Astrocyte of the cerebellum (primary cell): ENCODE data around the gene NLRC3.

Experiments
- DNase-seq: peaks from one replicate; pipeline ENCODE4 v3.0.0-alpha.2; 2011; ENCODE audit warnings: low read depth
- H3K4me3 ChIP-seq: 2 replicates; pipeline ENCODE4 v1.5.1; 2011; ENCODE audit warnings: mild to moderate bottlenecking, low read depth, low read length, moderate library complexity
- in situ Hi-C: cut with HindIII; loops from 2 replicates; pipeline ENCODE4 v1.10.0; 2017; ENCODE audit warnings: low sequenced_read_pairs
- TF ChIP-seq, protein P1 (sequence below): IDR thresholded peaks from 2 replicates; pipeline ENCODE4 v1.5.1; 2012; ENCODE audit warnings: low read length, low read depth, moderate library complexity, mild to moderate bottlenecking; ENCODE audit errors: missing control alignments

The NLRC3 gene

GRCh38 chr16:3582276-3583165 is 5.3 kb upstream of the NLRC3 start:
- DNase-seq = no peak
- TF ChIP-seq, protein P1, sequence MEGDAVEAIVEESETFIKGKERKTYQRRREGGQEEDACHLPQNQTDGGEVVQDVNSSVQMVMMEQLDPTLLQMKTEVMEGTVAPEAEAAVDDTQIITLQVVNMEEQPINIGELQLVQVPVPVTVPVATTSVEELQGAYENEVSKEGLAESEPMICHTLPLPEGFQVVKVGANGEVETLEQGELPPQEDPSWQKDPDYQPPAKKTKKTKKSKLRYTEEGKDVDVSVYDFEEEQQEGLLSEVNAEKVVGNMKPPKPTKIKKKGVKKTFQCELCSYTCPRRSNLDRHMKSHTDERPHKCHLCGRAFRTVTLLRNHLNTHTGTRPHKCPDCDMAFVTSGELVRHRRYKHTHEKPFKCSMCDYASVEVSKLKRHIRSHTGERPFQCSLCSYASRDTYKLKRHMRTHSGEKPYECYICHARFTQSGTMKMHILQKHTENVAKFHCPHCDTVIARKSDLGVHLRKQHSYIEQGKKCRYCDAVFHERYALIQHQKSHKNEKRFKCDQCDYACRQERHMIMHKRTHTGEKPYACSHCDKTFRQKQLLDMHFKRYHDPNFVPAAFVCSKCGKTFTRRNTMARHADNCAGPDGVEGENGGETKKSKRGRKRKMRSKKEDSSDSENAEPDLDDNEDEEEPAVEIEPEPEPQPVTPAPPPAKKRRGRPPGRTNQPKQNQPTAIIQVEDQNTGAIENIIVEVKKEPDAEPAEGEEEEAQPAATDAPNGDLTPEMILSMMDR = no peak
- in situ Hi-C loops = no loop called here
- no peak overlapping the region for H3K4me3 ChIP-seq

- H3K4me3 ChIP-seq = no peak overlapping the region
- TF ChIP-seq, protein P1 = no peak
- no peak for DNase-seq
- in situ Hi-C loops = no loop called here
Observed at GRCh38 chr16:3581392-3581791, 4.2 kb upstream of the NLRC3 start.

DNA sequence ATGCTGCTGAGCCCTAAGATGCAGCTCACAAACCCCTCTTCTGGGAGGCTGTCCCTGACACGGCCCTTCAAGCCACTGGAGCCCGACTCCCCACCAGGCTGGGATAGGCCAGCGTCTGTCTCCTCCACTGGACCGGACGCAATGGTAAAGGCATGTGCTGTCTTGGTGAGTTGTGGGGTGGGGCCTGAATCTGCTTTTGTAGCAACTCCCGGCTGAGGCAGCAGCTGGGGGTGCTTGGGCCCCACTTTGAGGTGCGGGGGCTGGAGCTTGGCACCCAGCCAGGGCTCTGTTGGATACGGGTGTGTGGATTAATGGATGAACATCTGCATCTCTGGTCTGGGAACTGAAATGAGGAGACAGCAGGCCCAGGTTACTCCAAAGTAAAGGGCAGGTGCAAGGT is 3.5 kb upstream of the NLRC3 start:
- DNase-seq = no peak
- in situ Hi-C loops = no loop called here
- H3K4me3 ChIP-seq = no peak overlapping the region
- TF ChIP-seq, protein P1 = no peak

DNA sequence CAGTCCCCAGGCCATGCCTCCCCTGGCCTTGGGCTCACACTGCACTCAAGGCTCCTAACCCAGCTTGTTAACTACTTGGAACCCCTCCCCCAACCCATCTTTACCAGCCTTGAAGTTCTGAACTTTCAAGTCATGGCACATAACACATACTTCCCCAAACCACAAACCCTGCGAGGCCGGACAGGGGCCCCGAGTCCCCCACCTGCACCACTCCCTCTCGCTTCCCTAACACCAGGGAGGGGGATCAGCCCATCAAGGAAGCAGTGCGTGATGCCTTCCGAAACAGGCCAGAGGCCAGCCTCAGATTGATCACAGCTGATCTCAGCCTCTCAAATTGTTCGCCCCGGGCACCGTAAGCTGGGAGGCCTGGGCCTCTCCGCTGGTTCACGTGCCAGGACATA is 3.0 kb upstream of the NLRC3 start:
- no peak for DNase-seq
- TF ChIP-seq, protein P1 = no peak
- in situ Hi-C loops = no loop called here
- no peak overlapping the region for H3K4me3 ChIP-seq

- DNase-seq = no peak
- TF ChIP-seq, protein P1 = no peak
- H3K4me3 ChIP-seq = no peak overlapping the region
- in situ Hi-C loops = no loop called here
Observed at GRCh38 chr16:3579776-3580175, 2.6 kb upstream of the NLRC3 start.

- TF ChIP-seq, protein P1 = no peak
- in situ Hi-C loops = no loop called here
- H3K4me3 ChIP-seq = no peak overlapping the region
- DNase-seq = no peak
Observed at GRCh38 chr16:3578610-3579551, 1.7 kb upstream of the NLRC3 start.
